ENCODE results near the gene GRIFIN.
A peak's percentile ranks its signal among the peaks of the same experiment; 100 is the strongest.
"Not testable (repeated sequence)": the region's sequence is repeated elsewhere in the genome, so short reads cannot be mapped to it uniquely, and the experiment has no call there.

The GRIFIN gene

GRCh38 chr7:2474224-2474623 lies 2.0 kb downstream of the GRIFIN start:
- no peak overlapping the region for H3K27ac ChIP-seq
- no peak for TF ChIP-seq CTCF (IDR thresholded peaks at IDR 0.05)
- no peak for DNase-seq (ENCODE audit: low spot score)
- no peak overlapping the region for H3K4me3 ChIP-seq

- DNase-seq (ENCODE audit: low spot score) = peak; percentile 46
Observed at GRCh38 chr7:2473496-2474180, 2.6 kb downstream of the GRIFIN start.

GRCh38 chr7:2472739-2473138 lies 3.5 kb downstream of the GRIFIN start:
- peak; percentile 65 for DNase-seq (ENCODE audit: low spot score)
- Histone ChIP-seq H3K27ac (no peak overlapping the region), H3K4me3 (no peak overlapping the region)
- TF ChIP-seq CTCF (IDR thresholded peaks at IDR 0.05) = no peak

More at GRCh38 chr7:2473496-2474180, 2.6 kb downstream of the GRIFIN start:
- H3K27ac ChIP-seq = no peak overlapping the region
- no peak overlapping the region for H3K4me3 ChIP-seq
- no peak for TF ChIP-seq CTCF (IDR thresholded peaks at IDR 0.05)

GRCh38 chr7:2471396-2471795 lies 4.8 kb downstream of the GRIFIN start:
- Histone ChIP-seq H3K27ac (no peak overlapping the region), H3K4me3 (no peak overlapping the region)
- DNase-seq (ENCODE audit: low spot score) = peak; percentile 69
- TF ChIP-seq CTCF (IDR thresholded peaks at IDR 0.05) = no peak

GRCh38 chr7:2471022-2471329 lies 5.2 kb downstream of the GRIFIN start:
- DNase-seq (ENCODE audit: low spot score) = no peak
- Histone ChIP-seq H3K4me3 (no peak overlapping the region), H3K27ac (no peak overlapping the region)
- no peak for TF ChIP-seq CTCF (IDR thresholded peaks at IDR 0.05)

GRCh38 chr7:2470204-2471021 lies 5.8 kb downstream of the GRIFIN start:
- H3K27ac ChIP-seq = no peak overlapping the region

GRCh38 chr7:2469460-2470203 lies 6.6 kb downstream of the GRIFIN start:
- H3K4me3 ChIP-seq, H3K27ac ChIP-seq: not testable (repeated sequence)
- DNase-seq (ENCODE audit: low spot score) = peak; percentile 46

More at GRCh38 chr7:2470204-2471021, 5.8 kb downstream of the GRIFIN start:
- no peak overlapping the region for H3K4me3 ChIP-seq
- peak; percentile 71 for DNase-seq (ENCODE audit: low spot score)
- TF ChIP-seq CTCF (IDR thresholded peaks at IDR 0.05) = no peak

All from coronary artery (tissue), 2 donors.